ENCODE results near the gene YWHAB.

The YWHAB gene

GRCh38 chr20:44916586-44916985 lies 31.1 kb downstream of the YWHAB start:
- Histone ChIP-seq H3K9me3 (ENCODE audit: insufficient read depth, low read depth, low read length) (no peaks in the 10 kb centered on the region), H3K9ac (ENCODE audit: low read depth, low read length, poor library complexity, severe bottlenecking) (no peak overlapping the region), H3K27me3 (ENCODE audit: insufficient read depth, low read length, poor library complexity, severe bottlenecking) (no peaks in the 10 kb centered on the region), H4K20me1 (ENCODE audit: insufficient read depth, low read length, poor library complexity, severe bottlenecking) (no peaks in the 10 kb centered on the region), H3K36me3 (ENCODE audit: insufficient read depth, low read length) (no peaks in the 10 kb centered on the region), H3K4me2 (ENCODE audit: low read depth, low read length, poor library complexity, severe bottlenecking) (no peak overlapping the region), H2AFZ (ENCODE audit: low read length) (no peak overlapping the region), H3K79me2 (ENCODE audit: insufficient read depth, low read length) (no peaks in the 10 kb centered on the region), H3K4me1 (ENCODE audit: insufficient read depth, low read length, poor library complexity, severe bottlenecking) (peaks cover 10% of the 10 kb centered on the region), H3F3A (ENCODE audit: low read depth) (no peaks in the 10 kb centered on the region), H3K9me2 (replicated peaks; ENCODE audit: low read depth, low read length) (no peaks in the 10 kb centered on the region), H3K4me3 (ENCODE audit: low read length, poor library complexity, severe bottlenecking) (no peak overlapping the region)
- TF ChIP-seq EZH2phosphoT487 (IDR thresholded peaks at IDR 0.05; ENCODE audit: borderline replicate concordance) (no peak), CTCF (conservative IDR thresholded peaks at IDR 0.05; ENCODE audit: low read length) (no peak)

- Histone ChIP-seq H3K4me1 (ENCODE audit: insufficient read depth, low read length, poor library complexity, severe bottlenecking) (peaks cover 8% of the 10 kb centered on the region), H3K9me2 (replicated peaks; ENCODE audit: low read depth, low read length) (no peaks in the 10 kb centered on the region), H3K79me2 (ENCODE audit: insufficient read depth, low read length) (no peaks in the 10 kb centered on the region), H3K27me3 (ENCODE audit: insufficient read depth, low read length, poor library complexity, severe bottlenecking) (no peaks in the 10 kb centered on the region), H3F3A (ENCODE audit: low read depth) (no peaks in the 10 kb centered on the region), H3K36me3 (ENCODE audit: insufficient read depth, low read length) (no peaks in the 10 kb centered on the region), H3K9me3 (ENCODE audit: insufficient read depth, low read depth, low read length) (no peaks in the 10 kb centered on the region), H3K4me2 (ENCODE audit: low read depth, low read length, poor library complexity, severe bottlenecking) (no peak overlapping the region), H3K9ac (ENCODE audit: low read depth, low read length, poor library complexity, severe bottlenecking) (no peak overlapping the region), H4K20me1 (ENCODE audit: insufficient read depth, low read length, poor library complexity, severe bottlenecking) (no peaks in the 10 kb centered on the region), H3K4me3 (ENCODE audit: low read length, poor library complexity, severe bottlenecking) (no peak overlapping the region), H2AFZ (ENCODE audit: low read length) (no peak overlapping the region)
- no peak for TF ChIP-seq CTCF (conservative IDR thresholded peaks at IDR 0.05; ENCODE audit: low read length)
- TF ChIP-seq EZH2phosphoT487 (IDR thresholded peaks at IDR 0.05; ENCODE audit: borderline replicate concordance) = no peak
These were observed 31.9 kb downstream of the YWHAB start for GRCh38 chr20:44917399-44917798.

GRCh38 chr20:44918342-44918741 lies 32.8 kb downstream of the YWHAB start:
- no peaks in the 10 kb centered on the region for H3K27me3 ChIP-seq (ENCODE audit: insufficient read depth, low read length, poor library complexity, severe bottlenecking)
- peaks cover 8% of the 10 kb centered on the region for H3K4me1 ChIP-seq (ENCODE audit: insufficient read depth, low read length, poor library complexity, severe bottlenecking)
- no peak overlapping the region for H2AFZ ChIP-seq (ENCODE audit: low read length)
- H3K36me3 ChIP-seq (ENCODE audit: insufficient read depth, low read length) = no peaks in the 10 kb centered on the region; the same call in 1 of the 2 replicates
- no peaks in the 10 kb centered on the region for H4K20me1 ChIP-seq (ENCODE audit: insufficient read depth, low read length, poor library complexity, severe bottlenecking)
- no peaks in the 10 kb centered on the region for H3K9me2 ChIP-seq (replicated peaks; ENCODE audit: low read depth, low read length)
- H3K9me3 ChIP-seq (ENCODE audit: insufficient read depth, low read depth, low read length) = no peaks in the 10 kb centered on the region
- H3K9ac ChIP-seq (ENCODE audit: low read depth, low read length, poor library complexity, severe bottlenecking) = no peak overlapping the region
- no peak overlapping the region for H3K4me2 ChIP-seq (ENCODE audit: low read depth, low read length, poor library complexity, severe bottlenecking)
- no peaks in the 10 kb centered on the region for H3F3A ChIP-seq (ENCODE audit: low read depth)
- no peaks in the 10 kb centered on the region for H3K79me2 ChIP-seq (ENCODE audit: insufficient read depth, low read length)
- no peak for TF ChIP-seq EZH2phosphoT487 (IDR thresholded peaks at IDR 0.05; ENCODE audit: borderline replicate concordance)
- TF ChIP-seq CTCF (conservative IDR thresholded peaks at IDR 0.05; ENCODE audit: low read length) = no peak
- H3K4me3 ChIP-seq (ENCODE audit: low read length, poor library complexity, severe bottlenecking) = no peak overlapping the region

Data from Loucy (cell line).